Vagina (tissue), 2 donors: ENCODE measurements around the gene EPB41. TPM values are rescaled to one million over a fixed set of nuclear protein-coding genes. Genes with fewer than 3 reads are reported as not detected.
"Not testable (repeated sequence)": the region's sequence is repeated elsewhere in the genome, so short reads cannot be mapped to it uniquely, and the experiment has no call there.

Experiments used
- DNase-seq, 2 donors: peaks; one replicate each; pipeline ENCODE4 v3.0.0-alpha.2; 2017; ENCODE audit errors: extremely low spot score in 2 of 2
- H3K27ac ChIP-seq: fragments of 200-600 bp; sonication (generic); one replicate; pipeline ENCODE4 v1.5.1; 2019
- H3K27me3 ChIP-seq: fragments of 200-600 bp; sonication (generic); one replicate; pipeline ENCODE4 v1.5.1; 2019
- H3K36me3 ChIP-seq, 2 donors: fragments of 200-600 bp; sonication (generic); one replicate each; pipeline ENCODE4 v1.5.1; 2017 to 2019
- H3K4me1 ChIP-seq: fragments of 200-600 bp; sonication (generic); one replicate; pipeline ENCODE4 v1.5.1; 2019
- H3K4me3 ChIP-seq, 2 donors: fragments of 200-600 bp; sonication (generic); 1 replicate in 1 of 2; 2 replicates in 1 of 2; pipeline ENCODE4 v1.5.1; 2016 to 2019
- H3K9me3 ChIP-seq: fragments of 200-600 bp; sonication (generic); one replicate; pipeline ENCODE4 v1.5.1; 2019
- POLR2A ChIP-seq, 2 donors: fragments of 450-650 bp; IDR thresholded peaks; one replicate each; pipeline ENCODE4 v1.6.1; 2017; ENCODE audit warnings: antibody characterized with exemption in 2 of 2, mild to moderate bottlenecking in 2 of 2, moderate library complexity in 2 of 2
- POLR2AphosphoS5 ChIP-seq, 2 donors: sonication (generic); formaldehyde crosslinking; IDR thresholded peaks; one replicate each; pipeline ENCODE4 v1.9.0; 2017; ENCODE audit warnings: antibody characterized with exemption in 2 of 2, mild to moderate bottlenecking in 2 of 2, low read depth in 1 of 2; ENCODE audit not compliant: insufficient read depth in 1 of 2
- intact Hi-C: fragments of 100-400 bp; cut with DNase I; formaldehyde crosslinking; loops from one replicate; pipeline ENCODE4 v1.15.1; 2023
- total RNA-seq: library from RNA; depleted of rRNA; stranded (reverse); fragments of >200 nt; gene quantifications from one replicate; pipeline ENCODE4 v1.2.3, GENCODE V29; 2016
- TF ChIP-seq, protein P1 (sequence below), 3 experiments: fragments of 450-650 bp in 2 of 3; fragments of 200-600 bp in 1 of 3; sonication (generic) in 1 of 3; IDR thresholded peaks; one replicate each; pipeline ENCODE4 v1.5.1; 2017 to 2019; ENCODE audit warnings: antibody characterized with exemption in 3 of 3, mild to moderate bottlenecking in 2 of 3, moderate library complexity in 2 of 3

Gene EPB41
- total RNA-seq, 1 donor from 2014 or later, result 39.8 TPM

DNA sequence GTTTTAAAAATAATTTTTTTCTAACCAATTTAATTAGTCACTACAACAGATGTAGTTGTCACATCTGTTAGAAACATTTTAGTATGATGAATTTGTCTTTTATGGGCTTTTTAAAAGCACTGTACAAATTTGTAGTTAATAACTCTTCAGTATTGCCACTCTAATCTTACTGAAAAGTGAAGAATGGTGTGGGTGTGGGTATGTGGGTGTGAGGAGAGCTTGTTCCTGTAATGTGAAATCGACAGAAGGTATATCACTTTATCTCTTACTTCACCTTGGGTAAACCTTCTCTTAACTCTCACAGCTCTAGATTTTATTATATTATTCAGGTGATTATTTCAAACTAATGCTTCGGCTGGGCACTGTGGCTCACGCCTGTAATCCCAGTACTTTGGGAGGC, 166.8 kb downstream of the EPB41 start:
- Histone ChIP-seq H3K4me1 (no peaks in the 10 kb centered on the region), H3K27me3 (no peaks in the 10 kb centered on the region), H3K27ac (no peak overlapping the region), H3K36me3 (no peaks in the 10 kb centered on the region), H3K9me3 (no peaks in the 10 kb centered on the region), H3K4me3 (no peak overlapping the region)
- intact Hi-C loops, result no loop called here
- TF ChIP-seq POLR2A (IDR thresholded peaks at IDR 0.05) (no peak), POLR2AphosphoS5 (IDR thresholded peaks at IDR 0.05; ENCODE audit: insufficient read depth in 1 of 2, low read depth in 1 of 2) (no peak)
- TF ChIP-seq, protein P1, sequence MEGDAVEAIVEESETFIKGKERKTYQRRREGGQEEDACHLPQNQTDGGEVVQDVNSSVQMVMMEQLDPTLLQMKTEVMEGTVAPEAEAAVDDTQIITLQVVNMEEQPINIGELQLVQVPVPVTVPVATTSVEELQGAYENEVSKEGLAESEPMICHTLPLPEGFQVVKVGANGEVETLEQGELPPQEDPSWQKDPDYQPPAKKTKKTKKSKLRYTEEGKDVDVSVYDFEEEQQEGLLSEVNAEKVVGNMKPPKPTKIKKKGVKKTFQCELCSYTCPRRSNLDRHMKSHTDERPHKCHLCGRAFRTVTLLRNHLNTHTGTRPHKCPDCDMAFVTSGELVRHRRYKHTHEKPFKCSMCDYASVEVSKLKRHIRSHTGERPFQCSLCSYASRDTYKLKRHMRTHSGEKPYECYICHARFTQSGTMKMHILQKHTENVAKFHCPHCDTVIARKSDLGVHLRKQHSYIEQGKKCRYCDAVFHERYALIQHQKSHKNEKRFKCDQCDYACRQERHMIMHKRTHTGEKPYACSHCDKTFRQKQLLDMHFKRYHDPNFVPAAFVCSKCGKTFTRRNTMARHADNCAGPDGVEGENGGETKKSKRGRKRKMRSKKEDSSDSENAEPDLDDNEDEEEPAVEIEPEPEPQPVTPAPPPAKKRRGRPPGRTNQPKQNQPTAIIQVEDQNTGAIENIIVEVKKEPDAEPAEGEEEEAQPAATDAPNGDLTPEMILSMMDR (IDR thresholded peaks at IDR 0.05), result no peak
- no peak for DNase-seq

DNA sequence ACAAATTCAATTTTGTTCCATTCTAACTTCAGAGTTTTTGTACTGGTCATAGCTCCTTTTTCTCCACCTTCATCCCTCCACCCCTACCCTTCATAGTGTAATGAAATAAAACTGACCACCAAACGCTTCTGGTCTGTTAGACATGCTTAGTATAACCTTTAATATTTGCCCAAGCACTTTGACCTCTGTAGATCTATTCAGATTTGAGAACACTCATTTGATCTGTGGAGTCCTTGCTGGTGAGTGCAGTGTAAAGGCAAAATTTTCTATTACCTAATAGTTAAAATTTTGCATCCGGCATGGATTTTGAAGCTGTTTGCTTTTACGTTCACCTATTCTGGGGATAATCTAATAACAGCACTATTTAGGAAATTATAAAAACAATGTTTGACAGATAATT, 168.2 kb downstream of the EPB41 start:
- Histone ChIP-seq H3K4me3 (peak overlapping the region; percentile 9 to 23), H3K27ac (no peak overlapping the region), H3K36me3 (no peaks in the 10 kb centered on the region), H3K9me3 (no peaks in the 10 kb centered on the region), H3K4me1 (no peaks in the 10 kb centered on the region), H3K27me3 (no peaks in the 10 kb centered on the region)
- no peak for DNase-seq
- intact Hi-C loops, result no loop called here
- TF ChIP-seq POLR2AphosphoS5 (IDR thresholded peaks at IDR 0.05; ENCODE audit: insufficient read depth in 1 of 2, low read depth in 1 of 2), result no peak
- no peak for TF ChIP-seq POLR2A (IDR thresholded peaks at IDR 0.05)

DNA sequence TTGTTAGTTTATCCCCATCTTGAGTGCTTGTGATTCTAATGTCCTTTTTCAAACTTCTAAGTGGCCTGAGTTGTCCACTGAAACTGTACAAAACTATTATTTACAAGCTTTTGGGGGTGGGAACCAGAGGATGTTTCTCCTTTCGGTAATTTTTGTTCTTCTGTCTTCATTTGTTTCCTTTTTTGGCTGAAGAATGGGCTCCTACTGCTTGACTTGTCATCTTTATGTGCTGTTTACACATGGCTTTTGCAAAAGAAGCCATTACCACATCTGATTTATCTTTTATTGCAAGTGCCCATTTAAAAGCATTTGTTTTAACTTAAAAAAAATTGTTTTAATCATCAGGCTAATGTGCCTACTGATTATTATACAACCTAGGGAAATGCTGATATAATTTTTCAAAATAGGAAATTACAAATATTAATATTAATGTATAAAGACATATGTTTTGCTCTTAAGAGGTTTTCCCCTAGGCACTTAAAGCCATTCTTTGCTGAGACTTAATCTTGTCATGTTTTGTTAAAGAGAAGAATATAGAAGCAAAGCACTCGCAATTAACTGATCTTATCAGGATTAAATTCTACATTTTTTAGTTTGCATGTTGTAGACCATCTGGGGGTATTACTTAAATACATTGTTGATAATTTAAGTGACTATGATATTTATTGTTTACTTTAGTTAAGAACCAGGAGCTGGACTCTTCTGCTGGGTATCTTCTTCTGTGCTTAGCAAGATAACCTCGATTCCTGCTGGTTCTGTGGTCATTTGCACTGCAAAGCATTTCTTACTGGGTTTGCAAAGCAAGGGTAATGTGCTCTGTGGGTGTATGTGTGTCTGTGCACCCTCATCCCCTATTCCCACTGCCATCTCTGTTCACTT, 169.2 kb downstream of the EPB41 start:
- peak overlapping the region; percentile 9 to 23 for H3K4me3 ChIP-seq
- H3K27me3 ChIP-seq, result no peaks in the 10 kb centered on the region
- no peaks in the 10 kb centered on the region for H3K4me1 ChIP-seq
- peak in 1 of 2 donors; percentile 56 for TF ChIP-seq POLR2AphosphoS5 (IDR thresholded peaks at IDR 0.05; ENCODE audit: insufficient read depth in 1 of 2, low read depth in 1 of 2)
- TF ChIP-seq, protein P1 (IDR thresholded peaks at IDR 0.05), result no peak
- no peaks in the 10 kb centered on the region for H3K36me3 ChIP-seq
- H3K27ac ChIP-seq, result no peak overlapping the region
- no peaks in the 10 kb centered on the region for H3K9me3 ChIP-seq
- DNase-seq, result no peak
- intact Hi-C loops, result no loop called here

DNA sequence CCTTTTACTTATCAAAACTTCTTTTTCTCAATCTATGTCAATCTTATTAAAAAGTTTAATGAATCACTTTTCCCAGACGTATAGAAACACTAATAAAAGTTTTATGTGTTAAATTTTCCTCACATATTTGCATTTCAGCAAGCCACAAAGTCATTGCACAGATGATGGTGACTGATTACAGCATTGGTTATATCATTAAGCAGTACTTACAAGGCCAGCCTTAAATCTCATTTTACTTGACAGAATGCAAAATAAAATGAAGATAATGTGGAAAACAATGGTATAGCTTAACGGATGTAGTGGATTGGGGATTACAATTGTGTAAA, 169.8 kb downstream of the EPB41 start:
- Histone ChIP-seq H3K27ac (no peak overlapping the region), H3K36me3 (no peaks in the 10 kb centered on the region), H3K4me1 (no peaks in the 10 kb centered on the region), H3K27me3 (no peaks in the 10 kb centered on the region), H3K4me3 (no peak overlapping the region), H3K9me3 (no peaks in the 10 kb centered on the region)
- no peak for DNase-seq
- TF ChIP-seq POLR2A (IDR thresholded peaks at IDR 0.05) (no peak), POLR2AphosphoS5 (IDR thresholded peaks at IDR 0.05; ENCODE audit: insufficient read depth in 1 of 2, low read depth in 1 of 2) (no peak)
- TF ChIP-seq, protein P1 (IDR thresholded peaks at IDR 0.05), result no peak
- intact Hi-C loops, result no loop called here

DNA sequence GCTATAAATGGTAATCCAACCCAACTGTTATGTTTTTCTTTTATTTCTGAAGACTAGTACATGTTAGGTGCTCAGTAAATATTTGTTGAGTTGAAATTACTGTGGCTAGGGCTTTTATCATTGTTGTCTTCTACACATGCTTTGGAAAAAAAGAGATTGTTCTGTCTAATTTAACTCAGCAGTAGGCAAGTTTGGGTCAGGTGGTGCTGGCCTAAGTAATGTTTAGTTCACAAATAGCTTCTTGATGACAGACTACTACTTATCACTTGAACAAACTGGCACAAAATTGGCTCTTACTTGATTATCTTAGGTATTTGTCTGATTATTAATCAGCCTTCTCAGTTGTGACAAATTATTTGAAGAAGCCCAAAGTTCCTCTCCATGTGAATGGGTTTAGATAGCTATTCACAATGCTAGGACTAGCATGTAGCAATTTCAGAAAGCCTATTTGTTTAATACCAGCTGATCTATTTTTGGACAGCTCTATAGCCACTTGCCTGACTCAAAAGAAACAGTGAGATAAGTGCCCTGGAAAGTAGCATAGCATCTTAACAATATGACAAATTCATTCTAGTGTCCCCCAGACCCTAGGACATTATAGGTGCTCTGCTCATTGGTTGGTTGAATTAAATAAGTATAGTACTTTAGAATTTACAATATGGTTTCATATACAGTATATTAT, 176.7 kb downstream of the EPB41 start:
- Histone ChIP-seq H3K36me3 (no peaks in the 10 kb centered on the region), H3K27ac (no peak overlapping the region), H3K4me3 (no peak overlapping the region), H3K27me3 (no peaks in the 10 kb centered on the region), H3K4me1 (no peaks in the 10 kb centered on the region), H3K9me3 (no peaks in the 10 kb centered on the region)
- DNase-seq, result no peak
- TF ChIP-seq, protein P1 (IDR thresholded peaks at IDR 0.05), result no peak
- TF ChIP-seq POLR2AphosphoS5 (IDR thresholded peaks at IDR 0.05; ENCODE audit: insufficient read depth in 1 of 2, low read depth in 1 of 2), result no peak
- TF ChIP-seq POLR2A (IDR thresholded peaks at IDR 0.05), result no peak
- intact Hi-C loops, result no loop called here

DNA sequence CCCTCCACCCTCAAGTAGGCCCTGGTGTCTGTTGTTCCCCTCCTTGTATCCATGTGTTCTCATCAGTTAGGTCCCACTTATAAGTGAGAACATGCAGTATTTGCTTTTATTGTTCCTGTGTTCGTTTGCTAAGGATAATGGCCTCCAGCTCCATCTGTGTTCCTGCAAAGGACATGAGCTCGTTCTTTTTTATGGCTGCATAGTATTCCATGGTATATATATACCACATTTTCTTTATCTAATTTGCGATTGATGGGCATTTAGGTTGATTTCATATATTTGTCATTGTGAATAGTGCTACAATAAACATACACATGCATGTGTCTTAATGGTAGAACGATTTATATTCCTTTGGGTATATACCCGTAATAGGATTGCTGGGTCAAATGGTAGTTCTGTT, 178.3 kb downstream of the EPB41 start:
- H3K27ac ChIP-seq, H3K36me3 ChIP-seq, H3K27me3 ChIP-seq, H3K4me1 ChIP-seq, intact Hi-C loops, H3K4me3 ChIP-seq, DNase-seq, H3K9me3 ChIP-seq: not testable (repeated sequence)
